Epithelial cell of proximal tubule (primary cell): ENCODE data around the gene ZBTB49. TPM values are rescaled to one million over a fixed set of nuclear protein-coding genes. Genes with fewer than 3 reads are reported as not detected.

Experiments used
- DNase-seq: peaks from one replicate; pipeline ENCODE4 v3.0.0-alpha.2; 2011; ENCODE audit warnings: low read depth
- H3K4me3 ChIP-seq: 2 replicates; pipeline ENCODE4 v1.5.1; 2011; ENCODE audit warnings: low read depth, mild to moderate bottlenecking, low read length
- total RNA-seq: library from RNA; depleted of rRNA; stranded (reverse); fragments of >200 nt; gene quantifications from 2 replicates; pipeline ENCODE4 v1.2.3, GENCODE V29; 2015
- TF ChIP-seq, protein P1 (sequence below): conservative IDR thresholded peaks from 2 replicates; pipeline ENCODE4 v1.5.1; 2012; ENCODE audit warnings: low read depth, mild to moderate bottlenecking, low read length

ZBTB49 gene
- total RNA-seq, 1 donor from 2014 or later = 1.2 TPM

DNA sequence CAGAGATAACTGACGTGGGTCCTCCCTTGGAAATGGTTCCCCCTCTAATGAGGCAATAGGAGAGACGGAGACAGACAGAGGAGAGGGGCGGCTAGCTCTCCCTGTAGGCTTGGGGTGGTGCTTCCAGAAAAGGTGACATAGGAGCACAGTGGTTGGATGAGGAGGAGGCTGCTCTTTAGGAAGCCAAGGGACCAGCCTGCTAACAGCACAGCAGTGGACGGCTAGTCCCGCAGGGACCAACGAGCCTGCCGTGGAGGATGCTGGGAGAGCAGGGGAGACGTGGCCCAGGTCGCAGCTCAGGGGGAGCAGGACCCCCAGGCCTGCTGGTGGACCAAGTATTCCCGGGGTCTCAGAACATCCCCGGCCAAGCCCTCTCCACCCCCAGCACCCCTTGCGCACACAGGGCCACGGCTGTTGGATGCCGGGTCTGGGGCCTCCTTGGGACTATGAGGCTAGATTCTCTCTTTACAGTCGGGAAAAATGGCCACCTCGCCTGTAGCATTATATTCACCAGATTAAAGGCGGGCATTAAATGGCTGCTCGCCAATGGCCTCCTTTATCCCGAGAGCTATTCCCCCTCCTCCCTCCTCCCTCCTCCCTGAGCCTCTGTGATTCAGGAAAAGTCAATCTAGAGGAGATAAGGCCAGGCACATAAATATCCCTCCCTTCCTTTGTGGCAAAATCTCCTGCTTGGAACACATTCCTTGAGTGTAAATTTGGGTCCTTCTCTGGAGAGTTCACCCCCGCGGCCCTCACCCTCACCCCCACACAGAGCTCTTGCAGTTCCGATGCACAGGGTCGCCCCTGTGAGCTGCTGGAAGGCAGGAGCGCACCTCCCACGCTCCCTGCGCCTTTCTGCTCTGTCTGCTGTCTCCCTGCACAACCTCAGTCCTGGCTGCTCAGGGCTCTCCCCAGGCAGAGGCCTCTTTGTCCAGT lies 66.3 kb downstream of the ZBTB49 start:
- no peak overlapping the region for H3K4me3 ChIP-seq
- TF ChIP-seq, protein P1, sequence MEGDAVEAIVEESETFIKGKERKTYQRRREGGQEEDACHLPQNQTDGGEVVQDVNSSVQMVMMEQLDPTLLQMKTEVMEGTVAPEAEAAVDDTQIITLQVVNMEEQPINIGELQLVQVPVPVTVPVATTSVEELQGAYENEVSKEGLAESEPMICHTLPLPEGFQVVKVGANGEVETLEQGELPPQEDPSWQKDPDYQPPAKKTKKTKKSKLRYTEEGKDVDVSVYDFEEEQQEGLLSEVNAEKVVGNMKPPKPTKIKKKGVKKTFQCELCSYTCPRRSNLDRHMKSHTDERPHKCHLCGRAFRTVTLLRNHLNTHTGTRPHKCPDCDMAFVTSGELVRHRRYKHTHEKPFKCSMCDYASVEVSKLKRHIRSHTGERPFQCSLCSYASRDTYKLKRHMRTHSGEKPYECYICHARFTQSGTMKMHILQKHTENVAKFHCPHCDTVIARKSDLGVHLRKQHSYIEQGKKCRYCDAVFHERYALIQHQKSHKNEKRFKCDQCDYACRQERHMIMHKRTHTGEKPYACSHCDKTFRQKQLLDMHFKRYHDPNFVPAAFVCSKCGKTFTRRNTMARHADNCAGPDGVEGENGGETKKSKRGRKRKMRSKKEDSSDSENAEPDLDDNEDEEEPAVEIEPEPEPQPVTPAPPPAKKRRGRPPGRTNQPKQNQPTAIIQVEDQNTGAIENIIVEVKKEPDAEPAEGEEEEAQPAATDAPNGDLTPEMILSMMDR = no peak
- no peak for DNase-seq

DNA sequence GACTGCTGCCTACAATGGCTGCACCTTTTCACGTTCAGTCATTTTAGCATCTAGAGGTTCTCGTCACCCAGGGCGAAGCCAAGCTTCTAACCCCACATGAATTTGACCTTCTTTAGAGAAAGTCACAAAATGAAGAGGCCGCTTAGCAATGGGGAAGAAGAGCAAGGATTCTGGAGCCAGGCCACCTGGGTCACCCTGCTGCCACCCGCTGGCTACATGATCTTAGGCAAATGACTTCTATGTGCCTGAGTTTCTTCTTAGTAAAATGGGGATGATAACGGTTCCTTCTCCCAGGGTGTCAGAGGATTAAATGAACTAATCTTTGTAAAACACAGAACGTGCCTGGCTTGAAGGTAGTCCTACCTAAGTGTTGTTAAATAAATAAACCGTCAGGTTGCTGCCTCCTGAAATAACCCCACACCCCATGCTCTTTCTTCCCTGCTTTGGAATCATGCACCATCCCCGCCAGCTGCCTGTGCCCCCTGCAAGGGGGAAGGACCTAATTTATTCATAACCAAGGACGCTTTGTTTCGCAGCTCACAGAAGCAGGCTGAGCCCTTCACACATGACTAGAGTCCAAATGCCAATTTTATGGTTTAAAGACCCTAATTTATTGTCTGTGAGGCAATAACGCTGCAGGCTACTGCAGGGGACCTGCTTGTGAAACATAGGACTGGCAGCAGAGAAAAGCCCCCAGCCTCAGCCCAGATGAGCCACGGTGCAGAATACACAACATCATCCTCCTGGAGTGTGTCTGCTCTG lies 68.2 kb downstream of the ZBTB49 start:
- H3K4me3 ChIP-seq = no peak overlapping the region
- TF ChIP-seq, protein P1 = no peak
- no peak for DNase-seq

DNA sequence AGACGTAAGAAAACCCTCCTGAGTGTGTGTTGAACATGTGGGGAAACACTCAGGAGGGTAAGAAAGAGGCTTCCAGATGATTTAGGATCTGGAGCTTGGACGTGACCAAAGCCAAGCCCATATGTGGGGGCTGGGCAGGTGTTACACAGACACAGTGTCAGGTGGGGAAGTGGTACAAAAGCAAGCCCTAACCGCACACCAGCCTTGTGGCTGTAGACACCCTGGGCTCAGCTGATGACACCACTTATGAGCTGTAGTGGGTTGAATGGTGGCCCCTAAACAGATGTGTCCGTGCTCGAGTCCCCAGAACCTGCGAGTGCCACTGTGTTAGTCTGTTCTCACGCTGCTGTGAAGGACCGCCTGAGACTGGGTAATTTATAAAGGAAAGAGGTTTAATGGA lies 71.8 kb downstream of the ZBTB49 start:
- DNase-seq = no peak
- TF ChIP-seq, protein P1 = no peak
- H3K4me3 ChIP-seq = no peak overlapping the region

DNA sequence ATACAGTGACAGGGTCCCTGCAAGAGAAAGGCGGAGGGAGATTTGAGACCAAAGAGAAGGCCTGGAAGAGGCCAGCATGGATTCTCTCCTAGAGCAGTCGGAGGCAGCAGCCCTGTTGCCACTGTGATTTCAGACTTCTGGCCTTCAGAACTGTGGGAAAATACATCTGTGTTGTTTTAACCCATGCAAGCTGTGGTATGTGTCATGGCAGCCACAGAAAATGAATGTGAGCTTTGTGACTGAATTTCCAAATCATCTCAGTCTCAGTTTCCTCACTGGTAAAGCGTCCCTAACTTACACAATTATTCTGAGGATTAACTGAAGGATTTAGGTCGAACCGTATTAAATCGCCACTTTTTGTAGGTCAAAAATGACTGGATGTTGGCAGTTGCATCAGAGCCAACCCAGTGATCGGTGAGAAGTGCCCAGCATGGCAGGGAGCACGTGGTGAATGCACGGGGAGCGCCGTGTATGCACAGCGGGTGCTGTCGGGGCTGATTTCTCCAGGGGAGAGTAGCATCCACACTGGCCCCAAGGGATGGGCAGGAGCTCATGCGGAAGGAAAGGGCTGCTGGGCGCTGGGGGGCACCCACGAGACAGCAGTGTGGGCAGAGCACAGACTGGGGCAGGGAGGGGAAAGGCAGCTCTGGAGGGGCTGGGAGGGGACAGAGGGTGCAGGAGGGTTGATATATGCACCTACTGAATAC lies 73.1 kb downstream of the ZBTB49 start:
- TF ChIP-seq, protein P1 = no peak
- DNase-seq = no peak
- H3K4me3 ChIP-seq = no peak overlapping the region

DNA sequence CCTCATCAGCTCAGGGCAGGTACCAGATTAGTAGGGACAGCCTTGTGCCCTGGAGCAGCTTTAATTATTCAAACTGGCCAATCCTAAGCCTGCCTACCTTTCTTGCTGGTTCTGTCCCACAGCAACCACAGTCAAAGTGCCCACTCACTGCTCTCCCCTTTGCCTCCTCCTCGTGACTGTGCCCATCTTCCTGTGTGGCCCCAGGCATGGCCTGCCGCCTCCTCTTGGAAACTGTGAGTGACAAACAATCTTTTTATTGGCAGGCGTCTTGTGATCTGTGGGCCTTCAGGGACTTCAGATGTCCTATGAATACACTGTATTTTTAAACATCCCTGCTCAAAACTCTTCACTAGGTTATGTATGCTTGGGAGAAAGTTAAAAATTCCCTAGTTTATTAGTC lies 74.0 kb downstream of the ZBTB49 start:
- TF ChIP-seq, protein P1 = no peak
- no peak for DNase-seq

DNA sequence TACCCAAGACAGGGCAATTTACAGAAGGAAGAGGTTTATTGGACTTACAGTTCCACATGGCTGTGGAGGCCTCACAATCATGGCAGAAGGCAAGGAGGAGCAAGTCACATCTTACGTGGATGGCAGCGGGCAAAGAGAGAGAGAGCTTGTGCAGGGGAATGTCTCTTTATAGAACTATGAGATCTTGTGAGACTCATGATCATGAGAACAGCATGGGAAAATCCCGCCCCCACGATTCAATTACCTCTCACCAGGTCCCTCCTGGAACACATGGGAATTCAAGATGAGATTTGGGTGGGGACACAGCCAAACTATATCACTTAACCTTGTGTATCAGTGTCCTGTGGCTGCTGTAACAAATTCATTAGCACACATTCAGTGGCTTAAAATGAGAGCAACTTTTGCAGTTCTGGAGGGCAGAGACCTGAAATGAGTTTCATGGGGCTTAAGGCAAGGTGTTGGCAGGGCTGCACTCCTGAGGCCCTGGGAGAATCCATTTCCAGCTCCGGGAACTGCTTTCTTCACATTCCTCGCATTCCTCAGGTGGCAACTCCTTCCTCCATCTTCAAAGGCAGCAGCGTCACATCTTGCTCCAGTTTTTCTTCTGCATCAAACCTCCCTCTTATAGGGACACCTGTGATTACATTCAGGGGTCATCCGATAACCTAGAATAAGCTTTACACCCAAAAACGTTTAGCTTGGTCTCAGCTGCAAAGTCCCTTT lies 74.6 kb downstream of the ZBTB49 start:
- no peak overlapping the region for H3K4me3 ChIP-seq
- DNase-seq = no peak
- TF ChIP-seq, protein P1 = no peak

More for the DNA sequence above, 74.0 kb downstream of the ZBTB49 start:
- H3K4me3 ChIP-seq = no peak overlapping the region
